ENCODE data around the gene MPPED2.

MPPED2 gene

DNA sequence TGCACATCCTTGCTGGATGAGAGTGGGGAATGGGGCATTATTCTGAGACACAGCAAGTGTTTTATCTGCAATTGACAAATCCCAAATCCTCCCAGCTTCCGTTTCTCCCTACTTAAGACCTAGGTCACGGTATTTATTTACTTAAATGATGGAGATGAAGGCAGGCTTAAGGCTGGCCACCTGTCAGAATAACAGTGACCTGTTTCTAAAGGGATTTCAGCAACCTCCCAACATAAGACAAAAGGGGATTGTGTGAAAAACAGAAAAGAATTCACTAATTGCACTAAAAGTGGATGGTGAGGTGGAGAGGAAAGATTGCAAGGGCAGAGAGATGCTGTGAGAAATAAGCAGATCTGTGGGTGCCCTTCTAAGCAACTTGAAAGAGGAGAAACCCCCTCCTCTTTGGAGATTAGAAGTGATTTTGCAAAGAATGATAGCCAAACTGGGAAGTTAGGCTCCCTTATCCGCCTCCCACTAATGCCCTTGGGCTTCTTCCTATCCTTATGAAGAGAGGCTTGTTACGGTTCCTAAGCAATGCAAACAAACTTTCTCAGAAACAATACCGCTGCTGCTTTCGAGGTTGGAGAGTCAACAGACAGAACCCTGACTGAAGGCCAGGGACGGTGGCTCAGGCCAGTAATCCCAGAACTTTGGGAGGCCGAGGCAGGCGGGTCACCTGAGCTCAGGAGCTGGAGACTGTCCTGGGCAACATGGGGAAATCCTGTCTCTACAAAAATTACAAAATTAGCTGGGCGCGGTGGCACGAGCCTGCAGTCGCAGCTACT, 179.0 kb downstream of the MPPED2 start:
- DNase-seq = no peak

DNA sequence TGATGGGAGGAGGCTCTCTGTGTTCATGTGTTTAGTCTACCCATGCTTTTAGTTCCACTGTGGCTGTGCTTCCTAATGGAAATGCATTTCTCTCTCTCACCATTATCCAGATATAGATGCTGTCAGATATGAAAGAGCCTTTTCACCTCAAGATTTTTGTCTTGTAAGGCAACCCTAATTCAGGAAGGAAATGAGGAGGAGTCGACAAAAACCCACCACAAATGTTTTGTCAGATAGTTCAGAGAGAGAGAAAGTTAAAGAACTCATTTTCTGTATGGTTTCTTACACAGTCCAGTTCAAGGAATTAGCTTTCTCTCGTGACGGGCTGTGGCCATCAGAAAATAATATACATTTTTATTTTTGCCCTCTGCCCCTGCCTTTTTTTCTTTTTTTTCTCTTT, 180.8 kb downstream of the MPPED2 start:
- DNase-seq = no peak

GRCh38 chr11:30404136-30404535, 182.0 kb downstream of the MPPED2 start:
- DNase-seq = no peak

- DNase-seq = no peak
Observed at GRCh38 chr11:30395751-30396150, 190.4 kb downstream of the MPPED2 start.

DNA sequence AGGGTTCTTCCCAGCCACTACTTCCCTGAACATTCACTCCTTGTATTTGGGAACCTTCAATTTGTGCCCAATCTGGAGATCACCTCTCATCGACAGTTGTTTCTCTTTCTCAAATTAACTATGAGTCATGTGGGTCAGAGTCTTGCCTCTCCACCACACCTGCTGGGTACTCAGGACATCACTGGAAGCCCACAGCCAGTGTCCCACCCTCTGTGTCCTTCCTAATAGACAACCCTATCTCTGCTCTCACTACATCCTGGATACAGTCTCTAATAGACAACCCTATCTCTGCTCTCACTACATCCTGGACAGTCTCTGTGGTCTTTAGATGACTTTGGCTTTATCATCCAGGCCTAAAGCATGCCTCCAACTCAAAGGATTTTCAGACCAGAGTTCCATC, 193.1 kb downstream of the MPPED2 start:
- DNase-seq = no peak

DNA sequence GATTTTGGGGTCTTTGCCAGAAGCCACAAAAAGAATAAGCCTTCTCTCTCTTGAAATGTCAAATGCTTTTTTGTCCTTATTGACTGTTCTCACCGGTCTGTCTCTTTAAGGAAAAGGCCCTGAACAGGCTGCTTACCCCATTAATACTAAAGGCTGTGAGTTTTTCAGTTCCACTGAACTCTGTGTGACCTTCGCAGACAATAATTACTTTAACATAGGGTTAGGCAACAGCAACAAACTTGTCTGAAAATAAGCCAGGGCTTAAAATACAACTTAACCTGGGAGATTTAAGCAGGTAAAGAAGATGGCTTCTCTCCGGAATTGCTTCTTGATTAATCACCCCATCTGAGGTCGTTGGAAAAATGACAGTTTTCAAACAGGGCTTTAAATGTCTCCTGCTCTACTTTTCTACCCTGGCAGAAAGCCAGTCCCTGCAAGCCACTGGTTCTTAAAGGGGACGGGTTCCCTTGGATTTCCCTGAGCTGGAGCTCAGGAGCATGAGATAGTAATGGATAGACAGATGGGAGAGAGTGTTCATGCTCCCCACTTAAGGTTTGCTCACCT, 193.8 kb downstream of the MPPED2 start:
- DNase-seq = no peak

DNA sequence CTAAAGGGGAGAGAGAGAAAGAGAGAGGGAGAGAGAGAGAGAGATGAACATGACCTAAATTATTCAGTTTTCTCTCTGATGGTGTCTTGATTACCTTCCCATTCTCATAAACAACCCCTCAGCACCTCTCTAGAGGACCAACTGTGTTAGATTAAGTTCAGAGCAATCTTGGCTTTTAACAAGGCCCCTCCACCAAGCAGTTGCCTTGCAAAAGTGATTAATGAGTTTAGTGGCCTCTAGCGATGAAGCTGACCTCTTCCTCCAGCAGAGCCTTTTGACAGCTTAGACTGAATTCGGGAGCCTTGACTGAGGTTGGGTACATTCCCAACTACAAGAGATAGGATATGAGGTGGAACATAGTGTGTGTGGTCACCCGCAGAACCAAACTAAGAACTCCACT, 197.2 kb downstream of the MPPED2 start:
- DNase-seq = no peak

DNA sequence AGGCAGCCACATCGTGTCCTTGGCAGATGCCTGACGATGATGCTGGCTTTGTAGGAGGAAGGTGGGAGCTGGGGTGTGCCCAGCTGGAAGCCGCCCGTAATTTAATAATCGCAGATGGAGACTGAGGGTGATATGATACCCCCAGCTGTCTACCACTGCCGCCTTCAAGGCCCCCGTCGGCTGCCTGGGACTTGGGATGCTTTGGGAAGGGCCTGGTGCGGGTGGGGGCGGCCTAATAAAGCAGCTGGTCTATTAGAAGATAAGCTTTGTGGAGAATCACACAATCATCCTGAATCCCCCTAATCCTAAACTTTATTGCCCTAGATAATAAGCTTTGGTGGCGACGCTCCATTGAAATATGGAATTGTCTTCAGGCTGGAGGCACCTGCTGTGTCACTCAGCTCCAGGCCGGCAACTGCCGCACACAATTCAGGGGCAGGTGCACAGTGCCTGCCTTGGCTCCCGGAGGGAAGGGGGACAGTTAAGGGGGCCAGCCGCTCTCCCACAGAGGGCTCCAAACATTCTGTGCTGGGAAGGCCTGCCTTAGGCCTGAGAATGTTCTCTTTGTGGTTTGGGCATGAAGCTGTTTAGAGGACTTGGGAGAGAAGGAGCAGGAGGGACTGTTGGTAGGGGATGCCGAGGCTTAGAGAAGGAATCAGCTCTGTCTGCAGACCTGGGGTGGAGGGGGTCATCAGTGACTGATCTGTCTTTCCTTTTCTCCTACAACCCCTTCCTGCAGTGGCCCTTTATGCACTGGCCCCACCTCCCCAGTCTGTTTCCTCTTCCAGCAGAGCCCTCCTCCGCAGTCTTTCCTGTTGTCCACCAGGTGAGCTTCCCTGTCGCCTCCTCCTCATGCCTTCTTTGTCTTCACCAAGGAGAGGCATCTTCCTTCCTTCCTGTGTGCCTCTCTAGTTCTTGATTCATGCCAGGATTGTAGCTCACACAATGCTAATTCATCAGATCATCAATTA, 198.0 kb downstream of the MPPED2 start:
- no peak for DNase-seq

DNA sequence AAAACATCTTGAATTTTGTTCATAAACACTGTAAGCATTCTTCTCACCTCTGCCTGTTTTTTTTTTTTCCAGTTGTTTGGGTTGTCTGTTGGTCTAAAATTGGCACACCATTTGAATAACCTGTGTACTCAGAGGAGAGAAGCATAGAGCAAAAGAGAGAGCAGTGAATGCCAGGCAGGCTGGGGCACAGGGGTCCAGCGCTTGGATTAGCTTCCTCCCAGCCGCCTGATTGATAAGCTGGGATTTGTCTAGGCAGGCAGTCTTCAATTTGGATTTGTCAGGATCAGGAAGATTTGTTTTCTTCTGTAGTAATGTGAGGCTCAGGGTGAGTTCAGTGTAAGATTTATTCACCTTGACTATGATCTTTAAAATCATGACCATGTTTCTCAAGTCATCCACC, 204.3 kb downstream of the MPPED2 start:
- no peak for DNase-seq

- DNase-seq = no peak
Observed at GRCh38 chr11:30380846-30381245, 205.3 kb downstream of the MPPED2 start.

- no peak for DNase-seq
Observed at GRCh38 chr11:30377347-30377746, 208.8 kb downstream of the MPPED2 start.

- no peak for DNase-seq
Observed at GRCh38 chr11:30370164-30370563, 216.0 kb downstream of the MPPED2 start.

GRCh38 chr11:30368394-30368793, 217.8 kb downstream of the MPPED2 start:
- DNase-seq = no peak

GRCh38 chr11:30365793-30366517, 220.2 kb downstream of the MPPED2 start:
- DNase-seq = no peak

GRCh38 chr11:30364837-30365482, 221.2 kb downstream of the MPPED2 start:
- no peak for DNase-seq

DNA sequence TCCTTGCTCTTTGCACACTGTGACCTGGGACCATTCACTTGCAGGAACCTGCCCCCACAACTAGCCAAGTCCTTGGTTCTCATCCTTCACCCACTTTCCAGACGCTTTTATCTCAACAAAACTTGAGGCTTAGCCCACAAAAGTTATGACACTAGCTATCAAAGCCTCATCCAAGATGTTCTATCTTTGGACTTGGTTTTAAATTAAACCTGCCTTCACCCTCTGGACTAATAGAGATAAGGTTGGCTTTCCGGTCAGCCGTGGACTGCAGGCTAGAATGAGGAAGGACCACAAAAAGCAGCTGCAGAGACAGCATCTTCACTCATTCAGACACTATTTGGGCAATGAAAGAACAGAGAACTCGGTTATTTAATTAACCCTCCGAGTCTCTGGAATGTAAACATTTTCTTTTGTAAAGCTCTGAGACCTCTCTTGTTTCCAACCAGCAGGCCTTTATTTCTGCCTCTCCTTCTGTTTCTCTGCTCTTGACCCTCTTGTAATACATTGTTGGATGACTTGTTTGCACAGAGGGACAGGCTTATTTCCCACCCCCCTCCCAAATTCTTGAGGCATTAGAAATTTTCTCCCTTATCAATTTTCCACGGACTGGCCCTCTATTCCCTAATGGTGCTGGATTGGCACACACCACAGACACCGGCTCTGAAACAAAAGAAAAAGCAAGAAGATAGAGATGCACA, 221.9 kb downstream of the MPPED2 start:
- DNase-seq = no peak

DNA sequence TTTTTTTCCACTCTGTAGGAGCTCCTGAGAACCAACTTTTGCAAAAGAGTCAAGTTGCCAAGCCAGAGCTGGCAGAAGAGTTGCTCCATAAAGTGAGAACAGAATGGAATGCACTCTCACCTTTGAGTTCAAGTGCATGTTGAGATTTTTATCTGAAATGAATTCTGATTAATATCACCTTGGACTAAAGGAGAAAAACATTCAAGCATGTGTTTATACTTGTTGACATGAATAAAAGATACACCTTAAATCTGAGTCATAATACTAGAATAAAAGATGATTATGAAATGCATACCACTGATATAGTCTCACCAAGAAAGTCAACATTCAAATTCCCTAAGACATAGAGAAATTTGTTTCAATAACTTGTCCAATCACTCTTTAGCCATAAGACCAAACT, 225.4 kb downstream of the MPPED2 start:
- no peak for DNase-seq
